ENCODE measurements around the gene TMEM108.

TMEM108 gene

DNA sequence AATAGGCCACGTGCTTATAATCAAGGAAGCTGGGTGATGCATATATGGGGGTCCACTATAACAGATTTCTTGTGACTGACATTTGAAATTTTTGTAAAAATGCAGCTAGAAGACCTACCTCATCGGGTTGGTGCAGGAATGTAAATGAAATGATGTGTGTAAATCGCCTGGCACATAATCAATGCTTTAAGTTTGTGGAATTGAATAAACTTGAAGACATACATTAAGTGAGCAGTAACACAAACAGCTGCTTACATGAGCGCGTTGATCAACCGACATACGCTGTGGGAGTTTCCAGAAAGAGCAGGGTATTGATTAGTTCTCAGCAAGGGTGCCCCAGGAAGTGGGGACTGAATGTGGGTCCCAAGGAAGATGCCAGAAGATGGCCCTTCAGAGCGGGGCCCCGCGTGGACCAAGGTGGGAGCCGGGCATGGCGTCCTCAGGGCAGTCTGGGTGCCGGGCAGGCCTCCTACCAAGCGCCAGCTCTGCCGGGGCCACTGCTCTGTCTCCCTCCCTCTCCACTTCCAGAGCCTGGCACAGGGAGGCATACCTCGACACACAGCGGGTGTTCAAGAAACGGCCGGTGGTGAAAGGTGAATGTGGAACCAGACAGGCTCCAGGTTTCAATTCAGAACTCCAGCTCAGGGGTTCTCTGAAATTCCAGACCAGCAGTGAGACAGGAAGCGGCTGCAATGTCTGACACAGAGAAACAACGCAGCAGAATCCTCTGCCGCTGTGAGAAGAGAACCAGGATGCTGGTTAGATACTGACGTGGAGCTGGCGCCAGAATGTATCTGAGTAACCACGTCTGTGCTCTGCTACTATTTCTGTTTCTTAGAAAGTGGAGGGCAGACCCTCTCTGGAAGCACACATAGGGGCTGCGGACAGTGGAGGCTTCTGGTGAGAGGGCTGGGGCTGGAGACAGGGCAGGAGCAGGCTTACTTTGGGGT, 374.3 kb downstream of the TMEM108 start:
- no peak for DNase-seq (ENCODE audit: low read depth in 2 of 2, low spot score in 1 of 2)

DNA sequence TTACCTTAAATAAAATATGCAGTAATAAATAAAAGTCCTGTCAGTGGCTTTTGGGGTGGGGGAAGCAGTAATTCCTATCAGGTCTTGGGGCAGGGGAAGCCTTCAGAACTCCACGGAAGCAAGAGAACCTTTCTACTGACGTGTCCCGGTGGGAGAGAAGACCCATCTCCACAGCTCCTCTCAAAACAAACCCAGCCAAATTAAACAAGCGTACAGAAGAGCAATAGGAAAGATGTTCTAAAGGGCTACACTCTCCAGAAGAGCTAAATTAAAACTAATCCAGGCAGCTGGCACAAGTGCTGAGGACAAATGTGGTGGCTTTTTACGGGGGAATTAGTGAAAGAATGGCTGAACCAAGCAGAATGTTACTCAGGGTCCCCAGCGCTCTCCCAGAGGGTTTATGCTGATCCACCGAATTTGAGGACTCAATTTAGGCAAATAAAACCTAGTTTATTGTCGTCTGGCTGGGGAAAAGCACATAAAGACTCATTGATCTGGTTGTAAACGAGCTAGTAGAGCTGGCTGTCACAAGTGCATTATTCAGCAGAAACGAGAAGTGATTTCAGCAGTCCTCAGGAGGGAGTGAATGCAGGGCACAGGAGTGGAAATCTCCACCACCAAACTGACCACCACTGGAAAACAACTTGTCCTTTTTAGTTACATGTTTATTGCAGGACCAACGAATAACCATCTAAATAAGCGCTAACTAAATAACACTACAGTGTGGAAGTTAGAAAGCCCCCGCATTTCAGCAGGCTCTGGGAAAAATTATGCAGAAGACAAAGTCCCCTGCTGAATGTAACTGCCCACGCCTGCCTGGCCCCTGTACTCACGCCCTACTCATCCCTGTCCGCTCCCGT, 375.2 kb downstream of the TMEM108 start:
- no peak for DNase-seq (ENCODE audit: low read depth in 2 of 2, low spot score in 1 of 2)

DNA sequence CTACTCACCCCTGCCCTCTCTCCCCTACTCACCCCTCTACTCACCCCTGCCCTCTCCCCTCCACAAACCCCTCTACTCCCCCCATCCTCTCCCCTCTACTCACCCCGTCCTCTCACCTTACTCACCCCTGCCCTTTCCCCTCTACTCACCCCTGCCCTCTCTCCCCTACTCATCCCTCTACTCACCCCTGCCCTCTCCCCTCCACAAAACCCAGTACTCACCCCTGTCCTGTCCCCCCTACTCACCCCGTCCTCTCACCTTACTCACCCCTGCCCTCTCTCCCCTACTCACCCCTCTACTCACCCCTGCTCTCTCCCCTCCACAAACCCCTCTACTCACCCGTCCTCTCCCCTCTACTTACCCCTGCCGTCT, 375.8 kb downstream of the TMEM108 start:
- DNase-seq (ENCODE audit: low read depth in 2 of 2, low spot score in 1 of 2) = no peak

DNA sequence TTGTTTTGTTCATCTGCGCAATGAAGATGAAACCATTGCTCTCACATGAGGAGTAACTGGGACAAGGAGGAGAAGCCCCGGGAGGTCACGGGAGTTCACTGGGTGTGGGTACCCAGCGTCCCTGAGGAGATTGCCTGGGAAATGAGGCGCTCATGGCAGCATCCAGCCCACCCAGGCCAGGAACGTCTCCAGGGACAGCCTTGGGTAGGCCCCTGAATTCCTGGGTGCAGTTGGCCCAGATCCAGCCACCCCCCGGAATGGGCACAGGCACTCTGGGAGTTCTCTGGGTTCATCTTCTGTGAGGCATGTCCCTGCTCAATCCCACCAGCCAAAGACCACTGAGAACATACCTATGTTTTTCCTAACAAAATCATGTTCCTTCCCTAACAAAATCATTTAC, 380.2 kb downstream of the TMEM108 start:
- no peak for DNase-seq (ENCODE audit: low read depth in 2 of 2, low spot score in 1 of 2)

DNA sequence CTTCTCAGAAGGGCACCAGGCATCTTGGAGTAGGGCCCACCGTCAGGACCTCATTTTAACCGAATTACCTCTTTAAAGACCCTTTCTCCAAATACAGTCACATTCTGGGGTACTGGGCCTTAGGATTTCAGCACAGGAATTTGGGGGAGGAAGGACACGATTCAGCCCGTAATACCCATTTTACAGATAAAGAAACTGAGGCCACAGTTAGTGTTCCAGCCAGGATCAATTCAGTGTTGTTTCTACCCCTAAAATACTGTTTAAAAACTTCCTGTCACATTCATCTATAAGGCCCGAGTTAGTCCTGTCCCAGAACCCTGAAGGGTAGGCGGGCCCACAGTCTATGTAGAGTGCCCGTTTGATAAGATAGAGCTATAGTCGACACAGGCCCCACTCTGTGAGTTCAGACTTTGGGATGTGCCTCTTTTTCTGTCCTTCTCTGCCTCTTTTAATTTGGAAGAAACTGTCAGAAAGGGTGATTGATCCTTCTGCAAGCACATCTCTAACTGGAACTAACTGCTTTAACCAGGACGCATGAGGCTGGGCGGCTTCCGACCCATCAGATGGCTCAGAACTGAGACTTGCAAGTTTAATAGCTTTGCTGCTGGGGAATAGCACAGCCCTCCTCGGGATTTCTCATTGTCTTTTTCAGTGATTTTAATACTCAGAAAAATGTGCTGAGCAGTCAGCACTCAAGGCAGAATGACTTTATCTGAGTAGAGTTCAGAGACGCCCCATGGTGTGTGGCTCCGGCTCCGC, 381.1 kb downstream of the TMEM108 start:
- no peak for DNase-seq (ENCODE audit: low read depth in 2 of 2, low spot score in 1 of 2)

DNA sequence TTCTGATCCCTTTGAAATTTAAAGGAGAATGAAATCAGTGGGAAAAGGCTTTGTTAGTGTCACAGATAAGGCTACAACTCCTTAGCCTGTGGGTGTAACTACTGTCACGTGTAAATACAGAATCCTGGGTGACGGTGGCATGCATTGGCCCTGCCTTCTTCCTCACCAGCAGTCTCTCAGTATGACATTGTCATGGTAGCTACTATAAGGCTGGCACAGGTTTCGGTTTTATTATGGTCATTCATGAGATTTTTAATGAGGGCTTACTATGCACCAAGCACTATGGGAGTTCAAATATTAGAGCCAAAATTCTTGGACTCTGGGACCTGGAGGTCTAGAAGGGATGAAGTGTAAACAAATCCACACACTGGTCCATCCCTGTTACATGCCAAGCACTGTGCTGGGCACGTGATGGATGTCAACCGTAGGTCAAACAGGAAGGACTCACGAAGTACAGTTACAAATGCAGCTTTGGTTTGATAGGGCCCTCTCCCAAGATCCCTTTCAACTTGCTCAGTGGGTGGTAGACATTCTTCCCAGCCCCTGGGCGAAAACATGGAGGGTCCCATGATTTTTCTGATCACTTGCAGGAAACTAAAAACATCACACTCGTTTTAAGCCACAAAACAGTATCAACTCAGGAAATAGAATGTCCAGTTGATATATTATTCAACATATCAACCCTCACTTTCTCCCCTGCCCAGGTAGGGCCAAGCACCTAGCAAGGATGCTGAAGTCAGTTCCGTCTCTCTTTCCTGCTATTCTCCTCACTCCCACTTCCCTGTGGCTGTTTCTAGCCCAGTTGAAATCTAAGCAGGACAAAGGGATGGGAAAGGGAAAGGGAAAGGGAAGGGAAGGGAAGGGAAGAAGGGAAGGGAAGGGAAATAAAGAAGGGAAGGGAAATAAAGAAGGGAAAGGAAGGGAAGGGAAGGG, 387.0 kb downstream of the TMEM108 start:
- DNase-seq (ENCODE audit: low read depth in 2 of 2, low spot score in 1 of 2) = no peak

DNA sequence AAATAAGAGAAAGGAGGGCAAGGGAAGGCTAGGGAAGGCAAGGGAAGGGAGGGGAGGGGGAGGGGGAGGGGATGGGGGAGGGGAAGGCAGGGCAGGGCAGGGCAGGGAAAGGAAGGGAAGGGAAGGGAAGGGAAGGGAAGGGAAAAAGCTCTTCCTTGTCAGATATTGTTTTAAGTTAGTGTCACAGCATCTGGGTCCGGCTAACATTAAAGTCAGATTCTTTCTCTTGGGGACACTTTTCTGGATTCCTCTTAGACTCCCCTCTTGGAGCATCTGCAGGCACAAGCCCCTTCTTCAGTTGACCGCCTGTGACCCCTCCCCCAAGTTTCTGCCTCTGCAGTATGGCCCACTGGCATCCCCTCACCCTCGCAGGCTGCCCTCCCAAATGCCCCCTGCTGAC, 387.7 kb downstream of the TMEM108 start:
- no peak for DNase-seq (ENCODE audit: low read depth in 2 of 2, low spot score in 1 of 2)

DNA sequence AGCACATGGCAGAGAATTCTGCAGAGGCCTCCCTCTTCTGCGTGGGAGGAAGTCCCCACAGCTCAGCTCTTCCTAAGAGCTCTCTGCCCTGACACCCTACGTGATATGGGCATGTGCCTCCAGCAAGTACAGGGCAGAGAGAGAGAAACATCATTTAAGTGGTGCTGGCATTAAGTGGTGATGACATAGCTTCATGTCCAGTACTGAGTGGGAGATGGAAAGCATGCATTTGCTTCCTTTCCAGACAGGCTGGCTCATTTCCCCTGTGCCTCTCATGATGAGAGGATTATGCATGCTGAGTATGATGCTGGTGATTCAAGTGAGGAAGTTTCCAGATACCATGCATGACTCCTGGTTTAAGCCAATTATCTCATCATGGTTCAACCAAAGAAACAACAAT, 388.5 kb downstream of the TMEM108 start:
- no peak for DNase-seq (ENCODE audit: low read depth in 2 of 2, low spot score in 1 of 2)

DNA sequence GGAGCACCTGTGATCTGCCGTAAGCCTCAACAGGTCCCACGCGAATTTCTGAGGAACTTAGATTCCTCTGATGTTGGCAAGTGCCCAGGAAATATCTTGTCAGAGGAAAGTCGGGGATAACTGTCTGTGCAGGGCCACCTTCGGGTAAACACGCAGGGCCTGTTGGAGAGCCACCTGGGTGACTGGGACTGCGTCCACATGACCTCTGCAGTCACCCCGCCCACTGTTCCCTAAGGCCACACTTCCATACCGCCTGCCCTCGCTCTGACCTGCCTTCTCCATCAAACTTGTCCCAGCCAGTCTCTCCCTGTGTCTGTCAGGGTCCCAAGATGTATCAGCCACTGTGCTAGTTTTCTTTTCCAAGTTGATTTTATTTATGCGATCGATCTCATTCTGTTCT, 390.4 kb downstream of the TMEM108 start:
- DNase-seq (ENCODE audit: low read depth in 2 of 2, low spot score in 1 of 2) = no peak

DNA sequence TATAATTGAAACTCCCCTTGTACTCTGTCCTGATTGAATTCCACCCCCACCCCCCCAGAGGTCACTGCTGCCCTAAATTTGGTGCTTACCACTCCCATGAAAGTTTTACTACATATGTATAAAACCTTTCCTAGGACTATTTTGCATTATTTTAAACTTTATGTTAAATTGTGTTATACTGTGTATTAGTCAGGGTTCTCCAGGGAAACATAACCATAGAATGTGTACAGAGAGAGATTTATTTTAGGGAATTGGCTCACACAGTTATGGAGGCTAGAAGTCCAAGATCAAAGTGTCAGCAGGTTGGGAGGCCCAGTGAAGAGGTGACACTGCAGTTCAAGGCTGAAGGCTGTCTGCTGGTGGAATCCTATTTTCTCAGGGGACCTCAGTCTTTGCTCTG, 390.9 kb downstream of the TMEM108 start:
- no peak for DNase-seq (ENCODE audit: low read depth in 2 of 2, low spot score in 1 of 2)

DNA sequence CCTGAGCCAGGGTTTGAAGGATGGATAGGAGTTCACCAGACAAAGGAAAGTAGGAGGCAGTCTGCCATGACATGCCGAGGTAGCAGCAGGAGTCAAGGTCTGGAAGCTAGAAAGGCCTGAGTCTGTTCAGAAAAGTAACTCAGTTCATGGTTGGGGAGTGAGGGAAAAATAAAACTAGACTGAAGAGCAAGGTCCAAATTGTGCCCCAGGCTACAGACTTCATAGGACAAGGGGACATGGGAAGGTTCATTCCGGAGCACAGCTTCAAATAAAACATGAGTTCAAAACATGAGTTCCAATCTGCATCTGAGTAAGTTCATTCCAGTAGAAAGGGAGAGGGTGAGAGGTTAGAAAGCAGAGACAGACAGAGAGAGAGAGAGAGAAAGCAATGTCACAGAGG, 401.4 kb downstream of the TMEM108 start:
- no peak for DNase-seq (ENCODE audit: low read depth in 2 of 2, low spot score in 1 of 2)

DNA sequence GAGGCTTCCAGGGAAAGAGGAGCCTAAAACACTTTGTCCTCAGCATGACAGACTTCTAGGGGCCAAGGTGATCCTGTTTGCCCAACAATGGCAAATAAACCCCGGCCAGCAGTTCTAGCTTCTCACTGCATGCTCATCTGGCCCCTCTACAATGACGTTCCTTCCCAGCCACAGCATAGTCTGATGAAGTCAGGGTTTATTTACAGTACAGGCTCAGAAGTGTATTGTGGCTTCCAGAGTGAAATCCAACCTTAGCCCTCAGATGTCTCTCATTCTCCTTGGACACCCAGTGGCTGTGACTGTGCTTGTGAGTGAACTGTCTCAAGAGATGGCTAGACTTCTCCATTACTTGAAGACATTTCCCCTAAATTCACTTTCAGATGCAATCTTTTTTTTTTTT, 402.5 kb downstream of the TMEM108 start:
- DNase-seq (ENCODE audit: low read depth in 2 of 2, low spot score in 1 of 2) = no peak

DNA sequence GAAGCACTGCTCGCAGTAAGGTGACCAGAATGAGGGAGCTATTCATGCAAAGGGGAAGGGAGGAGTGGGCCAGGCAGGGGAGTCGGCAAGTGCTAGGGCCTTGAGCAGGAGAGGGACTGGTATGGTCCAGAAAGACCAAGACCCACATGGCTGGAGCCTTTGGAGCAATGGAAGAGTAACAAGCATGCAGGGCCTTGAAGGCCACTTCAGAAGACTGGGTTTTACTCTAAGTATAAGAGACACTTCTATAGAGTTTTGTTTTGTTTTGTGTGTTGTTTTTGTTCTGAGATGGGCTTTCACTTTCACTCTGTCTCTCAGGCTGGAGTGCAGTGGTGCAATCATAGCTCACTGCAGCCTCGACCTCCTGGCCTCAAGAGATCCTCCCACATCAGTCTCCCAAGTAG, 403.7 kb downstream of the TMEM108 start:
- DNase-seq (ENCODE audit: low read depth in 2 of 2, low spot score in 1 of 2) = no peak

DNA sequence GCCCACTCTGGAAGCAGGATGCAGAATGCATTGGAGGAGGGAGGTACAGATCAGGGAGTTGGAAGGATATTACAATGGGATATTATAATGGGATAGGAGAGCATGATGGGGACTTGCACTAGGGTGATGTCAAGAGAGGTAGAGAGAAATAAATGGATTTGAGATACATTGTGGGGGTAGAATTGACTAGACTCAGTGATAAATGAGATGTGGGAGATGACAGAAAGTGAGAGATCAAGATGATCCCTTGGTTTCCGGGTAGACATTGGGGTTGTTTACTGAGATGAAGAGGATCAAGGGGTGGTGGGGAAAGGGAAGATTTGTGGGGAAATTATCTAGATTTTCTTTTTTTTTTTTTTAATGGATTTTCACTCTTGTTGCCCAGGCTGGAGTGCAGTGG, 404.3 kb downstream of the TMEM108 start:
- DNase-seq (ENCODE audit: low read depth in 2 of 2, low spot score in 1 of 2) = no peak

DNA sequence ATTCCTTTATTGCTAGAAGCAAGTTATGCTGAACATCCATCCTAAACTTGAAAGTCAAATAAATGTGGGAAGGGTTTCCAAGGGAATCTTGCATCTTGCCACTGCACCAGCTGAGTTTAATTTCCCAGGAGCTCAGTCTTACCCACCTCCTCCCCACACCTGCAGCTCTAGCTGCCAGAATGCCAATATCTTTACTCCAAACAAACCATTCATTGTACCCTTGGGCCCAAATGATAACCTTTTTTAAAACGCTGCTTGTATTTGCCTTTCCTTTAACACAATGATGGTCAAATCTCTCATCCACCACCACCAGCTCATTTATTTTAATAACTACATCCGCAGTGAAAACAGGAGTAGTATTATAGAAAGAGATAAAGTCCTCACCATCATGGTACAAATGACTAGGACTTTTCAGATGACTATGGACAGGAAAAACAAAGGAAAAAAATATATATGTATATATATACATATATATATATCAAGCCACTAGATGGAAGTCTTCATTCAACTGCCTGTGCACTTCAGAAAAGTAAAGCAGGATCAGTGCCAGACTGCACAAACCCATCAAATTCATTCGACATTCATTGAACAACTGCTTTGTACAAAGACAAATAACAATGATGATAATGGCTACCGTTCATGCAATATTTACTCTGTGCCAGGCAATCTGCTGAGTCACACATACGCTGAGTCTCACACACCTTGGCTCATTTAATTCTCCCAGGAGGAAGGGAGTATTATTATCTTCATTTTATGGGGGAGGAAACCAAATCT, 405.6 kb downstream of the TMEM108 start:
- no peak for DNase-seq (ENCODE audit: low read depth in 2 of 2, low spot score in 1 of 2)

DNA sequence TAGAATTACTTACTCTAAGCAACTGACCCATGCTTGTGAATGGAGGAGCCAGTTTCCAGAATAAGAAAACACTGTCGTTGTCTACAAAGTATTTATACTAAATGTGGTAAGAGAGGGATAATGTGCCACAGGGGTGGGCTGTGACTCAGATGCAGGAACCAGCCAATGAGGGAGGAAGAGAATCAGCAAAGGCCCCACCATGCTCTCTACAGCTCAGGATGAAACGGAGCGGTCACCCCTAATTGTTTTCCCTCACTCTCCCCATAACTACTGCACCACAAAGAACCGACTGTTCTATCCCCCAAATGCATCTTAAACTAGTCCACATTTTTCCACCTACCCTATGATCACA, 406.2 kb downstream of the TMEM108 start:
- DNase-seq (ENCODE audit: low read depth in 2 of 2, low spot score in 1 of 2) = no peak

DNA sequence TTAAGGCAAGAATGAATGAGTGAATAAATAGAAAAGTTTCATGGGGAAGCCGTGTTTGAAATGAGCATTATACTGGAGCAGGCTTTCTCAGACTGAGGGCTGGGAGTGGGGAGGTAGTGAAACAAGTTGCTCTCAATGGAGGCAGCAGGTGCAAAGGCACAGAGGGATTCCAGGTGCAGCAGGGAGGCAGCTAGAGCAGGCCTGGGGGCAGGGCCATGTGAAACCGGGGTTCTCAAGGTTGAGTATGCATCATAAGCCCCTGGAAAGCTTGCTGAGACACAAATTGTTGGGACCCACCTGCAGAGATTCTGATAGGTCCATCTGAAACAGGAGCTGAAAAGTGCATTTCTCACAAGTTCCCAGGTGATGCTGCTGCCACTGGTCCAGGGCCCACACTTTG, 406.9 kb downstream of the TMEM108 start:
- DNase-seq (ENCODE audit: low read depth in 2 of 2, low spot score in 1 of 2) = no peak
